ENCODE results near the gene LHPP.

DNA sequence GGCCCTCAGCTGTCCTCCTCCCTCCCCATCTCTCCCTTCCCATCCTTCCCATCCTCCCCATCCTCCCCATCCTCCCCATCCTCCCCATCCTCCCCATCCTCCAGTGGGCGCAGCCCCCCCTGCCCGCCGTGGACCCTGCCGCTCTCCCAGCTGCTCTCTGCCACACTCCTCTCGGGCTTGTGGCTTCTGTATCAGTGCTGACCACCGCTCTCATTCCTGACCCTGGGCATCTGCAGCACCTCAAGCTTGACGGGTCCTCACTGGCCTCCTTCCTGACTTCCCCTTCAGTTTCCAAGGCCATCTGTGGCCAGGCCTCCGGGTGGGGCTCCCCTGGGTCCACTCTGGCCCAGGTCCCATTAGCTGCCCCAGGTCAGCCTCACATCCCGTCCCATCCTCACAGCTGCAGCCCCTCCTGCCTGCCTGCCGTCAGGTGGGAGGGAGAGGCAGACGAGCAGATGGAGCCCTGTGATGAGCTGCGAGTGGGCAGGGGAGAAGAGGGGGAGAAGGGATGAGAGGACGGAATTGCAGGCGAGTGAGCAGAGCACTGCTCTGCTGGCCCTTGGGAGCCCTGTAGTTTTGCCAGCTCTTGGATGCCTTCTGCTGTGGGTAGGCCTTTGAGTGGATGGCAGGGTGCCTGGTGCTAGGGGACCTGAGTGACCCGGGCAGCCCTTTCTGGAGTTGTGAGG, 35.7 kb downstream of the LHPP start:
- TF ChIP-seq EZH2 (IDR thresholded peaks at IDR 0.05; ENCODE audit: low read depth, unreplicated experiment) (no peak), POLR2AphosphoS5 (IDR thresholded peaks at IDR 0.05; ENCODE audit: low read depth) (no peak), JUNB (IDR thresholded peaks at IDR 0.05; ENCODE audit: unreplicated experiment) (no peak)
- TF ChIP-seq, protein P1, sequence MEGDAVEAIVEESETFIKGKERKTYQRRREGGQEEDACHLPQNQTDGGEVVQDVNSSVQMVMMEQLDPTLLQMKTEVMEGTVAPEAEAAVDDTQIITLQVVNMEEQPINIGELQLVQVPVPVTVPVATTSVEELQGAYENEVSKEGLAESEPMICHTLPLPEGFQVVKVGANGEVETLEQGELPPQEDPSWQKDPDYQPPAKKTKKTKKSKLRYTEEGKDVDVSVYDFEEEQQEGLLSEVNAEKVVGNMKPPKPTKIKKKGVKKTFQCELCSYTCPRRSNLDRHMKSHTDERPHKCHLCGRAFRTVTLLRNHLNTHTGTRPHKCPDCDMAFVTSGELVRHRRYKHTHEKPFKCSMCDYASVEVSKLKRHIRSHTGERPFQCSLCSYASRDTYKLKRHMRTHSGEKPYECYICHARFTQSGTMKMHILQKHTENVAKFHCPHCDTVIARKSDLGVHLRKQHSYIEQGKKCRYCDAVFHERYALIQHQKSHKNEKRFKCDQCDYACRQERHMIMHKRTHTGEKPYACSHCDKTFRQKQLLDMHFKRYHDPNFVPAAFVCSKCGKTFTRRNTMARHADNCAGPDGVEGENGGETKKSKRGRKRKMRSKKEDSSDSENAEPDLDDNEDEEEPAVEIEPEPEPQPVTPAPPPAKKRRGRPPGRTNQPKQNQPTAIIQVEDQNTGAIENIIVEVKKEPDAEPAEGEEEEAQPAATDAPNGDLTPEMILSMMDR (conservative IDR thresholded peaks at IDR 0.05; ENCODE audit: low read depth in 2 of 2) = no peak

All from GM23338 (cell line).